Prostate gland (tissue), 2 donors: Measurements from ENCODE around the gene PGR. TPM values are rescaled to one million over a fixed set of nuclear protein-coding genes. Genes with fewer than 3 reads are reported as not detected.

Experiments
- DNase-seq: peaks from one replicate; pipeline ENCODE4 v3.0.0-alpha.2; 2019; ENCODE audit warnings: low spot score
- H3K27ac ChIP-seq, 2 donors: fragments of 200-600 bp; sonication (generic); 2 replicates each; pipeline ENCODE4 v1.5.1; 2017 to 2019
- H3K27me3 ChIP-seq: fragments of 200-600 bp; sonication (generic); replicated peaks from 2 replicates; pipeline ENCODE4 v1.5.1; 2019; ENCODE audit not compliant: insufficient read depth
- H3K36me3 ChIP-seq, 2 donors: fragments of 200-600 bp; sonication (generic); 1 replicate in 1 of 2; 2 replicates in 1 of 2; pipeline versions ENCODE4 v1.5.1 to v1.8.1; 2017 to 2019
- H3K4me1 ChIP-seq: fragments of 200-600 bp; sonication (generic); replicated peaks from 2 replicates; pipeline ENCODE4 v1.5.1; 2019
- H3K4me3 ChIP-seq, 2 donors: fragments of 200-600 bp; sonication (generic); 2 replicates each; pipeline ENCODE4 v1.5.1; 2017 to 2019
- H3K9me3 ChIP-seq: fragments of 200-600 bp; sonication (generic); 2 replicates; pipeline ENCODE4 v1.5.1; 2017
- POLR2A ChIP-seq: fragments of 450-650 bp; IDR thresholded peaks from one replicate; pipeline ENCODE4 v1.6.1; 2016; ENCODE audit warnings: antibody characterized with exemption, mild to moderate bottlenecking
- POLR2AphosphoS5 ChIP-seq: sonication (generic); formaldehyde crosslinking; IDR thresholded peaks from one replicate; pipeline ENCODE4 v1.6.1; 2017; ENCODE audit warnings: antibody characterized with exemption
- WGBS: methylation state at CpG from one replicate; pipeline ENCODE4 v1.1.5; 2018; 5-methylcytosine and 5-hydroxymethylcytosine counted together
- intact Hi-C: fragments of 100-400 bp; cut with DNase I; formaldehyde crosslinking; loops from one replicate; pipeline ENCODE4 v1.14.2; 2022
- total RNA-seq, 2 donors: library from RNA; depleted of rRNA; stranded (reverse); fragments of >200 nt; gene quantifications; one replicate each; pipeline ENCODE4 v1.1.0, GENCODE V29; 2016
- TF ChIP-seq, protein P1 (sequence below), 4 experiments: fragments of 200-600 bp in 2 of 4; fragments of 450-650 bp in 2 of 4; sonication (generic) in 2 of 4; IDR thresholded peaks; 1 replicate in 3 of 4; 2 replicates in 1 of 4; pipeline ENCODE4 v1.5.1; 2016 to 2019; ENCODE audit warnings: antibody characterized with exemption in 4 of 4, mild to moderate bottlenecking in 2 of 4, moderate library complexity in 2 of 4

The PGR gene
- total RNA-seq, 2 donors from 2014 or later, result 3.5 to 5.9 TPM

DNA sequence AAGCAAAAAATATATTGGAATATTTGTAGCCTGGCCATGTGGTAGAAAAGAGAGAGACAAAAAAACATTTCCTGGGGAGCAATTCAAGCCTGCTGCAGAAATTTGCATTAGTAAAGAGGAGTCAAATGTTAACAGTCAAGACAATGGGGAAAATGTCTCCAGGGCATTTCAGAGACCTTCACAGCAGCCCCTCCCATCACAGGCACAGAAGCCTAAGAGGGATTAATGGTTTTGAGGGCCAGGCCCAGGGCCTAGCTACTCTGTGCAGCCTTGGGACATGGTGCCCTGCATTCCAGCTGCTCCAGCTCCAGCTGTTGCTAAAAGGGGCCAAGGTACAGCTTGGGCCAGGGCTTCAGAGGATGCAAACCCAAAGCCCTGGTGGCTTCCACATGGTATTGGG lies 46.8 kb downstream of the PGR start:
- no peak for DNase-seq
- Histone ChIP-seq H3K4me1 (no peaks in the 10 kb centered on the region), H3K36me3 (no peaks in the 10 kb centered on the region), H3K27me3 (no peaks in the 10 kb centered on the region), H3K9me3 (no peaks in the 10 kb centered on the region), H3K27ac (no peak overlapping the region), H3K4me3 (no peak overlapping the region)
- intact Hi-C loops, result no loop called here
- TF ChIP-seq, protein P1, sequence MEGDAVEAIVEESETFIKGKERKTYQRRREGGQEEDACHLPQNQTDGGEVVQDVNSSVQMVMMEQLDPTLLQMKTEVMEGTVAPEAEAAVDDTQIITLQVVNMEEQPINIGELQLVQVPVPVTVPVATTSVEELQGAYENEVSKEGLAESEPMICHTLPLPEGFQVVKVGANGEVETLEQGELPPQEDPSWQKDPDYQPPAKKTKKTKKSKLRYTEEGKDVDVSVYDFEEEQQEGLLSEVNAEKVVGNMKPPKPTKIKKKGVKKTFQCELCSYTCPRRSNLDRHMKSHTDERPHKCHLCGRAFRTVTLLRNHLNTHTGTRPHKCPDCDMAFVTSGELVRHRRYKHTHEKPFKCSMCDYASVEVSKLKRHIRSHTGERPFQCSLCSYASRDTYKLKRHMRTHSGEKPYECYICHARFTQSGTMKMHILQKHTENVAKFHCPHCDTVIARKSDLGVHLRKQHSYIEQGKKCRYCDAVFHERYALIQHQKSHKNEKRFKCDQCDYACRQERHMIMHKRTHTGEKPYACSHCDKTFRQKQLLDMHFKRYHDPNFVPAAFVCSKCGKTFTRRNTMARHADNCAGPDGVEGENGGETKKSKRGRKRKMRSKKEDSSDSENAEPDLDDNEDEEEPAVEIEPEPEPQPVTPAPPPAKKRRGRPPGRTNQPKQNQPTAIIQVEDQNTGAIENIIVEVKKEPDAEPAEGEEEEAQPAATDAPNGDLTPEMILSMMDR (IDR thresholded peaks at IDR 0.05), result no peak
- TF ChIP-seq POLR2AphosphoS5, result no peak

DNA sequence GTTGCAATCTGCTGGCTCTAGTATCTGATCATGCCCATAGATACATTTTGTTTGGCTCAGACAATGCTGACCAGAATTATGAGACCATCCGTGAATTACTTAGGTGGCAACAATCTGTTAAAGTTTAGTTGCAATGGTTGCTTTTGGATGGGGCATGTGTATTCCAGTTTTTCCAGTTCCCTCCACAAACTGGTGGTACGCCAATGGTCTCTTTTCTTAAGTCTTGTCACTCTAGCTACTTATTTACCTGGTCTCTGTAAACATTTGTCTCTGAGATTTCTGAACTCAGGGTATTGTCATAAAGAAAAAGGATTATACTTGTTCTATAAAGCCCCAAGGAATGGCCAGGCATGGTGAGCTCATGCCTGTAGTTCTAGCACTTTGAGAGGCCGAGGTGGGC lies 65.9 kb downstream of the PGR start:
- 52% methylated on average over 3 of the region's 3 CpGs for WGBS
- Histone ChIP-seq H3K9me3 (no peaks in the 10 kb centered on the region), H3K36me3 (no peaks in the 10 kb centered on the region), H3K4me1 (no peaks in the 10 kb centered on the region), H3K27me3 (no peaks in the 10 kb centered on the region), H3K27ac (no peak overlapping the region), H3K4me3 (no peak overlapping the region)
- TF ChIP-seq POLR2AphosphoS5, result no peak
- TF ChIP-seq, protein P1 (IDR thresholded peaks at IDR 0.05), result no peak
- no peak for DNase-seq
- intact Hi-C loops, result no loop called here

DNA sequence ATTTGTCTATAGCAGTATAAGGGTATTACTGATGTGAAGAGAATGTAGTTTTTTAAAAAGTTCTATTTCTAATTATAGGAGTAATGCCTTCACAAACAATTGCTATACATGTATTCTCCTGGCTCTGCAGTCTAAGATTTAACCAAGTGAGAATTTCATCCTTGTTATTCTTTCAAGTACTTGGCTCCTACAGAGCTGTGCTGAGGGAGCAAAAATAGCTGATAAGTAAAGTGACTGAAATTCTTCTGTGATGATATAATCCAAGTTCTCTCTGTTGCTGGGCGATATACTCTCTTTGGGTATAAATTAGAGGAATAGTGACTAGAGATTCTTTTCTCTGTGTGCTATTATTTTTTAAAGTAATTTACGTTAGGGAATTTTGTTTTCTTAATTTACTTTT lies 68.0 kb downstream of the PGR start:
- no peak for DNase-seq
- Histone ChIP-seq H3K27ac (no peak overlapping the region), H3K4me3 (no peak overlapping the region), H3K4me1 (no peaks in the 10 kb centered on the region), H3K27me3 (no peaks in the 10 kb centered on the region), H3K36me3 (no peaks in the 10 kb centered on the region), H3K9me3 (no peaks in the 10 kb centered on the region)
- intact Hi-C loops, result no loop called here
- TF ChIP-seq POLR2A (no peak), POLR2AphosphoS5 (no peak)
- TF ChIP-seq, protein P1 (IDR thresholded peaks at IDR 0.05), result no peak
- 70% methylated on average over 2 of the region's 2 CpGs for WGBS

DNA sequence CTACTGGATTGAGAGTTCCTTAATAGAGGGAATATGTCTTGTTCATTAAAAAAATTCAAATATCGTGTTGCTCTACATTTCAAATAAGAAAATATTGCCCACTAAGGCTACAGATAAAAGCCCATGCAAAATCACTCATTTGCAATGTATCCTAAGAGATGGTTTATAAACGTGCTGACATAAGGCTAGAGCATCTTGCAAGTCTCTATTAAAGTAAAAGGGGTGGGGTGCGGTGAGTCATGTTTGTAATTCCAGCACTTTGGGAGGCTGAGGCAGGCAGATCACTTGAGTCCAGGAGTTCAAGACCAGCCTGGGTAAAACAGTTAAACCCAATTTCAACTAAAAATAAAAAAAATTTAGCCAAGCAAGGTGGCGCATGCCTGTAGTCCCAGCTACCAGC lies 70.3 kb downstream of the PGR start:
- no peaks in the 10 kb centered on the region for H3K36me3 ChIP-seq
- H3K27me3 ChIP-seq, result no peaks in the 10 kb centered on the region
- intact Hi-C loops, result no loop called here
- 85% methylated on average over 4 of the region's 4 CpGs for WGBS
- H3K27ac ChIP-seq, result no peak overlapping the region
- no peak for DNase-seq
- TF ChIP-seq POLR2AphosphoS5 (no peak), POLR2A (no peak)
- TF ChIP-seq, protein P1 (IDR thresholded peaks at IDR 0.05), result no peak
- no peak overlapping the region for H3K4me3 ChIP-seq
- no peaks in the 10 kb centered on the region for H3K4me1 ChIP-seq
- no peaks in the 10 kb centered on the region for H3K9me3 ChIP-seq

DNA sequence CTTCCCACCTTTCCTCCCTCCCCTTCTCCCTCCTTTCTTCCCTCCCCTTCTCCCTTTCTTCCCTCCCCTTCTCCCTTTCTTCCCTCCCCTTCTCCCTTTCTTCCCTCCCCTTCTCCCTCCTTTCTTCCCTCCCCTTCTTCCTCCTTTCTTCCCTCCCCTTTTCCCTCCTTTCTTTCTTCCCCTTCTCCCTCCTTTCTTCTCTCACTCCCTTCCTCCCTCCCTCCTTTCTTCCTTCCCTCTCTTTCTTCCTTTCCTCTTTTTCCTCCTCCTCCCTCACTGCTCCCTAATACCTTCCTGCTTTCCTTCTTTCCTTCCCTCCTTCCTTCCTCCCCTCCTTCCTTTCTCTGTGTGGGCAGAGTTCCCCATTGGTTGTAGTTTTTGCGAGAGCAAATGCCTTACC lies 76.1 kb downstream of the PGR start:
- TF ChIP-seq POLR2AphosphoS5, result no peak
- WGBS, result 89% methylated on average over 1 of the region's 1 CpG
- Histone ChIP-seq H3K27ac (no peak overlapping the region), H3K4me3 (no peak overlapping the region), H3K36me3 (no peaks in the 10 kb centered on the region), H3K27me3 (no peaks in the 10 kb centered on the region), H3K4me1 (no peaks in the 10 kb centered on the region), H3K9me3 (no peaks in the 10 kb centered on the region)
- intact Hi-C loops, result no loop called here
- no peak for DNase-seq
